ENCODE data around the gene BAIAP2.

DNA sequence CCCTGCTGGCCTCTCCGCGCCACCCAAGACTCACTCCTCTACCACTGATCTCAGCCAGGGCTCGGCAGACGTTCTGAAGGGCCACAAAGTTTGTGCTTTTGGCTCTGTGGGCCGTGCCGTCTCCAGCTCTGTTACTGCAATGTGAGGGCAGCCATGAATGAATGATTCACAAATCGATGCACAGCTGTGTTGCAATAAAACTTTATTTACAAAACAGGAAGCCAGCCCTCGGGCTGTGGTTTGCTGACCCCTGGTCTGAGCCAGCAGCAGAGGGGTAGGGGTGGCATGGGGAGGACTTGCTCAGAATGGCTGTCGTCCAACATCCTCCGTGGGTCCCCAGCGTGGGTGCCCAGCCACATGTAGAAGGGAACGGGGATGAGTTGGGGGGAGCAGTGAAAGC, 67.4 kb downstream of the BAIAP2 start:
- TF ChIP-seq POLR2A (IDR thresholded peaks at IDR 0.05) (no peak), POLR2AphosphoS5 (IDR thresholded peaks at IDR 0.05) (no peak)
- TF ChIP-seq, protein P1, sequence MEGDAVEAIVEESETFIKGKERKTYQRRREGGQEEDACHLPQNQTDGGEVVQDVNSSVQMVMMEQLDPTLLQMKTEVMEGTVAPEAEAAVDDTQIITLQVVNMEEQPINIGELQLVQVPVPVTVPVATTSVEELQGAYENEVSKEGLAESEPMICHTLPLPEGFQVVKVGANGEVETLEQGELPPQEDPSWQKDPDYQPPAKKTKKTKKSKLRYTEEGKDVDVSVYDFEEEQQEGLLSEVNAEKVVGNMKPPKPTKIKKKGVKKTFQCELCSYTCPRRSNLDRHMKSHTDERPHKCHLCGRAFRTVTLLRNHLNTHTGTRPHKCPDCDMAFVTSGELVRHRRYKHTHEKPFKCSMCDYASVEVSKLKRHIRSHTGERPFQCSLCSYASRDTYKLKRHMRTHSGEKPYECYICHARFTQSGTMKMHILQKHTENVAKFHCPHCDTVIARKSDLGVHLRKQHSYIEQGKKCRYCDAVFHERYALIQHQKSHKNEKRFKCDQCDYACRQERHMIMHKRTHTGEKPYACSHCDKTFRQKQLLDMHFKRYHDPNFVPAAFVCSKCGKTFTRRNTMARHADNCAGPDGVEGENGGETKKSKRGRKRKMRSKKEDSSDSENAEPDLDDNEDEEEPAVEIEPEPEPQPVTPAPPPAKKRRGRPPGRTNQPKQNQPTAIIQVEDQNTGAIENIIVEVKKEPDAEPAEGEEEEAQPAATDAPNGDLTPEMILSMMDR (IDR thresholded peaks at IDR 0.05): no peak
